ENCODE data around the gene PER2.

DNA sequence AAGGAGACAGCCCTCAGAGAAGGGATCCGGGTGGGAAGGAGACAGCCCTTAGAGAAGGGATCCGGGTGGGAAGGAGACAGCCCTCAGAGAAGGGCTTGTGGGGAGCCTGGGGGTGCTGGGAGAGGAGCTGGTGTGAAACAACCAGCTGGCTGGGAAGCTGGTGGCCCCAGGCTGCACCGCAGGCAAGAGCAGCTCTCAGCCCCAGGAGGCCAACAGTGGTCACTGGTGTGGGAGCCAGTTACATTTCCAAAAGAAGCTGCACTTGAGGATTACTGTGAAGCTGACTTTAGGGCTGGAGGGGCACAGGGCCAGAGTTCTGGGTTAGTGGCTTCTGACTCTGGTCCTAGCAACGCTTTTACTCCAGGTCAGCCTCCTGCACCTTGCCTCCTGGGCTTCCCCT, 51.8 kb downstream of the PER2 start:
- TF ChIP-seq TCF7 (CRISPR knock-in tag; IDR thresholded peaks at IDR 0.05; ENCODE audit: low read depth), result no peak
- TF ChIP-seq, protein P1, sequence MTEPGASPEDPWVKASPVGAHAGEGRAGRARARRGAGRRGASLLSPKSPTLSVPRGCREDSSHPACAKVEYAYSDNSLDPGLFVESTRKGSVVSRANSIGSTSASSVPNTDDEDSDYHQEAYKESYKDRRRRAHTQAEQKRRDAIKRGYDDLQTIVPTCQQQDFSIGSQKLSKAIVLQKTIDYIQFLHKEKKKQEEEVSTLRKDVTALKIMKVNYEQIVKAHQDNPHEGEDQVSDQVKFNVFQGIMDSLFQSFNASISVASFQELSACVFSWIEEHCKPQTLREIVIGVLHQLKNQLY (CRISPR knock-in tag; IDR thresholded peaks at IDR 0.05), result no peak
- TF ChIP-seq, protein P2, sequence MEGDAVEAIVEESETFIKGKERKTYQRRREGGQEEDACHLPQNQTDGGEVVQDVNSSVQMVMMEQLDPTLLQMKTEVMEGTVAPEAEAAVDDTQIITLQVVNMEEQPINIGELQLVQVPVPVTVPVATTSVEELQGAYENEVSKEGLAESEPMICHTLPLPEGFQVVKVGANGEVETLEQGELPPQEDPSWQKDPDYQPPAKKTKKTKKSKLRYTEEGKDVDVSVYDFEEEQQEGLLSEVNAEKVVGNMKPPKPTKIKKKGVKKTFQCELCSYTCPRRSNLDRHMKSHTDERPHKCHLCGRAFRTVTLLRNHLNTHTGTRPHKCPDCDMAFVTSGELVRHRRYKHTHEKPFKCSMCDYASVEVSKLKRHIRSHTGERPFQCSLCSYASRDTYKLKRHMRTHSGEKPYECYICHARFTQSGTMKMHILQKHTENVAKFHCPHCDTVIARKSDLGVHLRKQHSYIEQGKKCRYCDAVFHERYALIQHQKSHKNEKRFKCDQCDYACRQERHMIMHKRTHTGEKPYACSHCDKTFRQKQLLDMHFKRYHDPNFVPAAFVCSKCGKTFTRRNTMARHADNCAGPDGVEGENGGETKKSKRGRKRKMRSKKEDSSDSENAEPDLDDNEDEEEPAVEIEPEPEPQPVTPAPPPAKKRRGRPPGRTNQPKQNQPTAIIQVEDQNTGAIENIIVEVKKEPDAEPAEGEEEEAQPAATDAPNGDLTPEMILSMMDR (IDR thresholded peaks at IDR 0.05), result no peak
- TF ChIP-seq NR3C1 (CRISPR knock-in tag; conservative IDR thresholded peaks at IDR 0.05; ENCODE audit: low read depth), result no peak
